SK-N-SH treated with all-trans-retinoic acid at 6 μM for 48 hours (cell line): ENCODE results near the gene AADACL4.

Source experiments
- ATAC-seq: fragments of 200-7000 bp; cut with Tn5 transposase; 3 replicates; pipeline ENCODE4 v1.9.1; 2020; ENCODE audit warnings: mild to moderate bottlenecking, moderate library complexity
- ARNTL ChIP-seq: fragments of 450-650 bp; formaldehyde crosslinking; IDR thresholded peaks from 2 replicates; pipeline ENCODE4 v1.5.0; 2020; ENCODE audit warnings: low read depth, mild to moderate bottlenecking, moderate library complexity, borderline replicate concordance
- BACH2 ChIP-seq: fragments of 250-450 bp; sonication (Bioruptor Pico); IDR thresholded peaks from 2 replicates; pipeline ENCODE4 v1.9.0; 2021; ENCODE audit warnings: mild to moderate bottlenecking, borderline replicate concordance
- CREB5 ChIP-seq: fragments of 250-450 bp; sonication (Bioruptor Pico); IDR thresholded peaks from 2 replicates; pipeline ENCODE4 v1.5.1; 2020; ENCODE audit warnings: low read depth, mild to moderate bottlenecking, moderate library complexity
- CSDC2 ChIP-seq: fragments of 250-450 bp; sonication (Bioruptor Pico); IDR thresholded peaks from 2 replicates; pipeline ENCODE4 v1.5.0; 2020; ENCODE audit warnings: mild to moderate bottlenecking, moderate library complexity
- CSRNP3 ChIP-seq: fragments of 250-450 bp; sonication (Bioruptor Pico); IDR thresholded peaks from 2 replicates; pipeline ENCODE4 v1.5.1; 2021; ENCODE audit warnings: mild to moderate bottlenecking, moderate library complexity
- ESRRG ChIP-seq: fragments of 250-450 bp; sonication (Bioruptor Pico); IDR thresholded peaks from 2 replicates; pipeline ENCODE4 v1.6.1; 2021; ENCODE audit warnings: mild to moderate bottlenecking
- GLIS3 ChIP-seq: fragments of 250-450 bp; sonication (Bioruptor Pico); IDR thresholded peaks from 2 replicates; pipeline ENCODE4 v1.5.0; 2020; ENCODE audit warnings: mild to moderate bottlenecking, moderate library complexity
- ISL1 ChIP-seq: fragments of 250-450 bp; sonication (Bioruptor Pico); IDR thresholded peaks from 2 replicates; pipeline ENCODE4 v2.1.2; 2022; ENCODE audit warnings: mild to moderate bottlenecking, moderate library complexity
- OSR1 ChIP-seq: fragments of 250-450 bp; sonication (Bioruptor Pico); IDR thresholded peaks from 2 replicates; pipeline ENCODE4 v1.8.0; 2022; ENCODE audit warnings: moderate library complexity, mild to moderate bottlenecking, inconsistent platforms
- PATZ1 ChIP-seq: fragments of 250-450 bp; sonication (Bioruptor Pico); IDR thresholded peaks from 2 replicates; pipeline ENCODE4 v1.8.0; 2020; ENCODE audit warnings: mild to moderate bottlenecking, moderate library complexity, borderline replicate concordance
- PPARA ChIP-seq: fragments of 250-450 bp; sonication (Bioruptor Pico); IDR thresholded peaks from 2 replicates; pipeline ENCODE4 v1.5.0; 2020; ENCODE audit warnings: mild to moderate bottlenecking, borderline replicate concordance
- RARB ChIP-seq: fragments of 250-450 bp; sonication (Bioruptor Pico); IDR thresholded peaks from 2 replicates; pipeline ENCODE4 v1.8.0; 2021; ENCODE audit warnings: mild to moderate bottlenecking, moderate library complexity
- SNAI2 ChIP-seq: fragments of 250-450 bp; sonication (Bioruptor Pico); IDR thresholded peaks from 2 replicates; pipeline ENCODE4 v1.5.0; 2020; ENCODE audit warnings: mild to moderate bottlenecking, moderate library complexity
- TCF4 ChIP-seq: fragments of 250-450 bp; sonication (Bioruptor Pico); IDR thresholded peaks from 2 replicates; pipeline ENCODE4 v1.8.0; 2021; ENCODE audit warnings: mild to moderate bottlenecking, moderate library complexity, borderline replicate concordance
- TOX ChIP-seq: fragments of 250-450 bp; sonication (Bioruptor Pico); IDR thresholded peaks from 2 replicates; pipeline ENCODE4 v1.8.0; 2021; ENCODE audit warnings: mild to moderate bottlenecking, moderate library complexity, borderline replicate concordance
- TSHZ2 ChIP-seq: fragments of 250-450 bp; sonication (Bioruptor Pico); IDR thresholded peaks from 2 replicates; pipeline ENCODE4 v1.5.0; 2020; ENCODE audit warnings: mild to moderate bottlenecking, moderate library complexity
- ZC3H10 ChIP-seq: fragments of 250-450 bp; sonication (Bioruptor Pico); IDR thresholded peaks from 2 replicates; pipeline ENCODE4 v1.5.1; 2021; ENCODE audit warnings: mild to moderate bottlenecking, moderate library complexity
- ZFP3 ChIP-seq: fragments of 250-450 bp; sonication (Bioruptor Pico); IDR thresholded peaks from 2 replicates; pipeline ENCODE4 v1.5.0; 2020; ENCODE audit warnings: mild to moderate bottlenecking, moderate library complexity
- ZFP30 ChIP-seq: fragments of 450-650 bp; formaldehyde crosslinking; IDR thresholded peaks from 2 replicates; pipeline ENCODE4 v1.5.0; 2022; ENCODE audit warnings: mild to moderate bottlenecking, moderate library complexity
- ZNF565 ChIP-seq: fragments of 450-650 bp; formaldehyde crosslinking; conservative IDR thresholded peaks from 2 replicates; pipeline ENCODE4 v1.5.0; 2020; ENCODE audit warnings: low read depth, mild to moderate bottlenecking, moderate library complexity
- ZNF8 ChIP-seq: fragments of 450-650 bp; formaldehyde crosslinking; IDR thresholded peaks from 2 replicates; pipeline ENCODE4 v1.5.0; 2020; ENCODE audit warnings: mild to moderate bottlenecking, moderate library complexity

The AADACL4 gene

GRCh38 chr1:12643785-12644184 lies at the start of gene AADACL4:
AADACL4 (plus strand) TSS chr1:12644085; CDS start chr1:12644547, 462 bp downstream.
- TF ChIP-seq ZNF565 (CRISPR knock-in tag) (no peak), ZFP30 (CRISPR knock-in tag) (no peak), ZNF8 (CRISPR knock-in tag) (no peak), SNAI2 (CRISPR knock-in tag) (no peak), ESRRG (CRISPR knock-in tag) (no peak), GLIS3 (no peak), CSRNP3 (no peak), TCF4 (CRISPR knock-in tag) (no peak), CSDC2 (no peak), TSHZ2 (CRISPR knock-in tag) (no peak)
- TF ChIP-seq, all 23 proteins: peak for 0
- no peak for ATAC-seq

- ATAC-seq = no peak
- TF ChIP-seq PATZ1 (CRISPR knock-in tag) = no peak
- TF ChIP-seq OSR1 (CRISPR knock-in tag) = no peak
- TF ChIP-seq BACH2 = no peak
- TF ChIP-seq ESRRG (CRISPR knock-in tag) = no peak
- TF ChIP-seq CSRNP3 = no peak; the same call in 1 of the 2 replicates
- no peak for TF ChIP-seq RARB (CRISPR knock-in tag)
- no peak for TF ChIP-seq ISL1 (CRISPR knock-in tag)
- no peak for TF ChIP-seq SNAI2 (CRISPR knock-in tag)
- TF ChIP-seq ZNF8 (CRISPR knock-in tag) = no peak
- TF ChIP-seq GLIS3 = no peak
- no peak for TF ChIP-seq PPARA (CRISPR knock-in tag)
- no peak for TF ChIP-seq ZNF565 (CRISPR knock-in tag)
- no peak for TF ChIP-seq ZFP30 (CRISPR knock-in tag)
- no peak for TF ChIP-seq CREB5 (CRISPR knock-in tag)
- TF ChIP-seq CSDC2 = no peak
- no peak for TF ChIP-seq TOX (CRISPR knock-in tag)
- no peak for TF ChIP-seq ZFP3 (CRISPR knock-in tag)
- no peak for TF ChIP-seq ARNTL (CRISPR knock-in tag)
- no peak for TF ChIP-seq TSHZ2 (CRISPR knock-in tag)
- no peak for TF ChIP-seq ZC3H10 (CRISPR knock-in tag)
These were observed 49.4 kb upstream of the AADACL4 start for GRCh38 chr1:12594490-12594889.
